Activated T-cell treated with anti-CD3 and anti-CD28 coated beads for 4 hours (primary cell): Measurements from ENCODE around the gene SFSWAP.
"Not testable (repeated sequence)": the region's sequence is repeated elsewhere in the genome, so short reads cannot be mapped to it uniquely, and the experiment has no call there.

Experiments
- DNase-seq: peaks from one replicate; pipeline ENCODE4 v3.0.0-alpha.2; 2020

The SFSWAP gene

GRCh38 chr12:131703161-131703560 lies 7.7 kb upstream of the SFSWAP start:
- DNase-seq, result no peak

DNA sequence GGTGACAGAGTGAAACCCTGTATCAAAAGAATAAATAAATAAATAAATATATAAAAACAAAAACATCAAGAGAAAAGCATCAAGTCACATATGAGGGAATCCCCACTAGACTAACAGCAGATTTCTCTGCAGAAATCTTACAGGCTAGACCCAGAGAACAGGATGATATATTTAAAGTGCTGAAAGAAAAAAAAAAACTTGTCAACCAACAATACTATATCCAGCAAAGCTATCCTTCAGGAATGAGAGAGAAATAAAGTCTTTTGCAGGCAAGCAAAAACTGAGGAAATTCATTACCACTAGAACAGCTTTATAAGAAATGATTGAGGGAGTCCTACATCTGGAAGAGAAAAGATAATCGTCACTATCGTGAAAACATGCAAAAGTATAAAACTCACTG lies 6.4 kb upstream of the SFSWAP start:
- DNase-seq, result no peak

GRCh38 chr12:131706709-131707108 lies 4.2 kb upstream of the SFSWAP start:
- DNase-seq, result not testable (repeated sequence)

- DNase-seq, result no peak
Measured at GRCh38 chr12:131709226-131709625, 1.7 kb upstream of the SFSWAP start.

DNA sequence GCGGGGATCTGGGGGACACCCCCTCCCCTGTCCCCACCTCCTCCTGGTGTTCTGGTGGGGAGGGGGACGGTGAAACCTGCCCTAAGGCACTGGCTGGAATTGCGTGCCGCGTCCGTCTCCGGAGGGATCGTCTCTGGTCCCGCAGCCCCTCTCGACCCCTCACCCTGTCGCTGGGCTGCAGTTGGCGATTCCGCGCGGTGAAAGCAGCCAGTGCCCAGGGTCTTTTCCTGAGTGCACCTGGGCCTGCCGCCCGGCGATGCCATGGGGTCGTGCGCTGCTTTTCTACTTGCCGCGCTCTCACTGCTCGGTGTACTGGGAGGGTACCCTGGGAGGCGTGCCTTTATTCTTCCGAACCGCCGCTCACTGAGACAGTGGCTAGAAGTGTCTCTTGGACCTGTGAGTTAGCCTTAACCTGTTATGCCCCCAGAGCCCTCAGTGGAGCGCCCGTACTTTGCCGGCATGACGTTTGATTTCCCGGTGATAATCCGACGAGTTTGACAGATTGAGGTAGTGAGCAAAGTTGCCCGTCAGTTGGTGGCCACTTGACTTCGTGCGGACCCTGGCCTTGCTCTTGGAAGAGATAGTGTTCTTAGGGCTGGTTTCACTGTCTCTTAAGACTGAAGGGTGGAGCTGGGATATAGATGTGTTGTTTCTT lies 788 bp downstream of the SFSWAP start:
- DNase-seq, result no peak

- DNase-seq, result no peak
Measured at GRCh38 chr12:131713349-131713748, 2.5 kb downstream of the SFSWAP start.

GRCh38 chr12:131714759-131715158 lies 3.9 kb downstream of the SFSWAP start:
- no peak for DNase-seq

- no peak for DNase-seq
Measured at GRCh38 chr12:131716282-131716681, 5.4 kb downstream of the SFSWAP start.

DNA sequence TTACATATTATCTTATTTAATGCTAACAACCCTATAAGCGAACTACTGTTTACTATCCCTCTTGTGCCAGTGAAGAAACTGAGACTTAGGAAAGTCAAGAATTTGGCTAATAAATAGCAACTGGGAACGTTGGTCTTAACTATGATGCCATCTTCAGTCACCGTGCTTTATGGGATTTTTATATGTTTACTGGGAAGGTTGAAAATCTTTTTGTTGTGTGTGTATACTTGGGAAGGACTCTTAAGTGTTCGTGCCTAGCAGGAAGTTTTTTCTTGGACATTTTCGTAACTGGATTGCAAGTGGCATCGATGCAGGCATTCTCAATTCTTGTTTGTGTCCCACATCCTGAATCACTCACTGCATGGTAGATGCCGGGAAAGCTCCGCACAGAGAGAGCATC lies 9.4 kb downstream of the SFSWAP start:
- DNase-seq, result no peak

DNA sequence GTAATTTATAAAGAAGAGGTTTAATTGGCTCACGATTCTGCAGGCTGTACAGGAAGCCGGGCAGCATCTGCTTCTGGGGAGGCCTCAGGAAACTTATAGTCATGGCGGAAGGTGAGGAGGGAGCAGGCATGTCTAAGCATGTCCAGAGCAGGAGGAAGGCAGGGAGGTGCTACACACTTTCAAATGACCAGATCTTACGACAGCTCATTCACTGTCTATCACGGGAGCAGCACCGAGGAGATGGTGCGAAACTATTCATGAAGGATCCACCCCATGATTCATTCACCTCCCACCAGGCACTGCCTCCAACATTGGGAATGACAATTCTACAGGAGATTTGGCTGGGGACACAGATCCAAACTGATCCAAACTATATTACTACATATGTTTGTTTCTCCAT lies 10.0 kb downstream of the SFSWAP start:
- no peak for DNase-seq

GRCh38 chr12:131721548-131721947 lies 10.7 kb downstream of the SFSWAP start:
- DNase-seq, result no peak

GRCh38 chr12:131723532-131723931 lies 12.6 kb downstream of the SFSWAP start:
- no peak for DNase-seq

- DNase-seq, result no peak
Measured at GRCh38 chr12:131724534-131724933, 13.6 kb downstream of the SFSWAP start.

DNA sequence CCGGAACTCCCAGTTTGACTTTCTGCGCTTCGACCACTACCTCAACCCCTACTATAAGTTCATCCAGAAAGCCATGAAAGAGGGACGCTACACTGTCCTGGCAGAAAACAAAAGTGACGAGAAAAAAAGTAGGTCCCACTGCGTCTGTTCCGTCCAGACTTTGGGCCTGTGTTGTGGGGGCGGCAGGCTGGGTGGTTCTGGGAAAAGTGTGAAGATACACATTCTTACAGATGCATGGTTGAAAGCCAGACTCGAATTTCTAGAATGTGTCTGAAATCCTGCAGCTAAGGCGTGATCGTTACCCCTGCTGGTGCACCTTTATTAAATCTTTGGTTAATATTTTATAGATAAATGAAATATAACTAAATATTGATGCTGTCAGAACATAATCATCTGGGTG lies 14.6 kb downstream of the SFSWAP start:
- no peak for DNase-seq

GRCh38 chr12:131728720-131729119 lies 17.8 kb downstream of the SFSWAP start:
- DNase-seq, result no peak

DNA sequence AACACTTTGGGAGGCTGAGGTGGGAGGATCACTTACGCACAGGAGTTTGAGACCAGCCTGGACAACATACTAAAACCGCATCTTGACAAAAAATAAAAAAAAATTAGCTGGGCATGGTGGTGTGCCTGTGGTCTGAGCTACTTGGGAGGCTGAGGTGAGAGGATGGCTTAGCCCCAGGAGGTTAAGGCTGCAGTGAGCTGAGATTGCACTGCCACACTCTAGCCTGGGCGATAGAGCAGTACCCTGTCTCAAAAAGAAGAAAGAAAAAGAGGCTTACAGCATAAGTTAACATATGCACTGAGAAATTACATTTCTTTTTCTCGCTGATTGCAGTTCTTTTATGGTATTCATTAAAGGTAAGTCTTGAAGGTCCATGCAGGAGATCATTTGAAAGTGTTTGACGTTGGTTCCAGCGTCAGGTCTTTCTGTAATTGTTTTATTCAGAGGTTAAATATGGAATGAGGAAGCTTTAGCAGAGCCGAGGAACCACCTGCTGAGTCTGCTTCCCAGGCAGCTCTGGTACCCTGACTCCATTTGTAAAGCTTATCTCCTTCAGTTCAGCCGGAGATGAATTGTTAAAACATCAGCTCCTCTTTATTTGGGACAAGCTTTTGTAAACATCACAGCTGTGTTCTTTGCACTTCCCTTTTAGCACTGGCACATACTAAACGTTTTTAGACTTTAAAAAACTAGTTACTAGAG lies 18.5 kb downstream of the SFSWAP start:
- no peak for DNase-seq

DNA sequence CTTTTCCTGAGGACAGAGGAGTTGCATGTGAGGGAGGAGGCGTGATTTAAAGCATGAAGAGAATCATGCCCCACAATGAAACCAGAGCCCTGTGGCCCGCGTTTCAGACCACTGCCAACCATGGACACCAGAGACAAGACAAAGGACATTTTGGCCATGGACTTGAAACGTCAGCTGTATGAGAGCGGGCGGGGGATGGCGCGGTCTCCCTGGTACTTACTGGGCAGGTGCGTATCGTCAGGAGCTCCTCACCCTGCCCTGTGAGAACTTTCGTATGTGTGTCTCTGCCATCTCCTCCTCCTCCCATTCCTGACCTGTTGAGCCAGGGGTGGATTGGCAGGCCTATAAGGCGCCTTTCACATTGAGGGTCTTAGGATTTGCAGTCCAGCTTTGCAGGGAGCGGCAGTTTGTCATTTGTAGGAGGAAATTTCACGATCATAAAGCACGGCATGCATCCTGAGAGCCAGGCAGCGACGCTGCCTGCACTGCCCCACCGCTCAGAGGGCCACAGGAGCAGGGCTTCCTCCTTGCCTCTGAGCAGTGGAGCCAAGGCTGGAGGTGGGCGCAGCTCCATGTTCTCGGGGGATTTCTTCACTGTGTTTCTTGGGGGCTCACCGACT lies 22.2 kb downstream of the SFSWAP start:
- no peak for DNase-seq

DNA sequence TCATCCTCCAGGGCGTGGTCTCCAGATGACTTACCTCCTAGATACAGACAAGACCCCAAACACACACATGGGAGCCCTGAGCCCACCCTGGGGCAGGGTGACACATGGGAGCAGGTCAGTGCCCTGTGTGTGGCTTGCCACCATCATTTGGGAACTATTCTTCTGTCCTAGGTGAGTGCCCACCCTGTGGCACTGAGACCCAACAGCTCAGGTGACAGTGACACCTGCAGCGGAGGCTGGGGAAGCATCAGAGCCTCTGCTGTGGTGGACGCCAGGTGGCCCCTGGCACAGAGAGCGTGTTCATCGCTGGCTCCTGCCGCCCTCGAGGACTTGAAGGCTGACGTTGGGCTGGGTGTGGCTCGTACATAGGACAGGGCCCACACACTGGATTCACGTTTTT lies 23.0 kb downstream of the SFSWAP start:
- no peak for DNase-seq

DNA sequence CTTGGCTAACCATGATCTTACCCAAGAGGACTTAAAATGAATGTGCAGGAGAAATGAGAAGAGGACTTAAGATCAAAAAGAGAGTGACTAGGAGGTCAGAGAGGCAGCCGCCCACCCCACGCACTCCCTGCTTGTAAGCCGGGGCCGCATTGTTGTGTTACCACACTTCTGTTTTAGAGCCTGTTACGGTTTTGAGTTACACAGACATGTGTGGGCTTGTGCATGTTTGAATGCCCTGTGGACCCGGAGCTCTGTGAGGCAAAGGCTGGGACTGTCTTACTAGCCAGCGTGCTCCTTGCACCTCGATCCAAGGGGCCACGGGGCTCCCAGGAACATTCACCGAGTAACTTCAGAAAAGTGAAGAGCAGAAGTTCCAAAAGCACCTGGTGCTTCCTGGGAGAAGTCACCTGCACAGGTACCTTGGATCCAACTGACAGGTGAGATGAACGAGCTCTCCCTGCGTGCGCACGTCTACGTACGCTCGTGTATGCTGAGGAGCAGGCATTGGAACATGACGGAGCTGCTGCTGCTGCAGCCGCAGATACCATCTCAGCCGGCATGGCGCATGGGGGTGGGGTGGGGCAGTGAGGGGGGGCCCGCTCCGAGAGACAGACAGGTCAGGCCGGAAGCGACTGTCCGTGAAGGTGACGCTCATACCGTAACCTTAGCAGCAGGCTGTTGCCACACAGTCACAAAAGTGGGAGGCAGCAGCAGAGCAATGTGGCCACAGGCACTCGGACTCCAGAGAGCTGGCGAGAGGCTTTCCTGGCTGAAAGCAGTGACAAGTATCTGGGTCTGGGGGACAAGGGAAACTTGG lies 23.7 kb downstream of the SFSWAP start:
- no peak for DNase-seq

DNA sequence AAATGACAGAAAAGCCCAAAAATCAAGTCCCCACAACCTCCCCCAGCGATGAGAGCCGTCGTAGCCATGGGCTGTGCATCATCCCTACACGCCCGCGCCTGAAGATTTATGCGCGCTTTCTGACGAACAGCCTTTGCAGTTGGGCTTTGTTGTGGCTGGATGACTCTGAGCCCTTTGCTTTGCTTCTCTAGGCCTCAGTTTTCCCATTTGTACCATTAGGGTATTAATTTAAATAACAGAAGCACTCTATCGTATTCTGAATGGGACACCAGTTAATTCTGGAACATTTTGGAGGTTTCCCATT lies 24.2 kb downstream of the SFSWAP start:
- no peak for DNase-seq

GRCh38 chr12:131735476-131736445 lies 24.9 kb downstream of the SFSWAP start:
- no peak for DNase-seq

DNA sequence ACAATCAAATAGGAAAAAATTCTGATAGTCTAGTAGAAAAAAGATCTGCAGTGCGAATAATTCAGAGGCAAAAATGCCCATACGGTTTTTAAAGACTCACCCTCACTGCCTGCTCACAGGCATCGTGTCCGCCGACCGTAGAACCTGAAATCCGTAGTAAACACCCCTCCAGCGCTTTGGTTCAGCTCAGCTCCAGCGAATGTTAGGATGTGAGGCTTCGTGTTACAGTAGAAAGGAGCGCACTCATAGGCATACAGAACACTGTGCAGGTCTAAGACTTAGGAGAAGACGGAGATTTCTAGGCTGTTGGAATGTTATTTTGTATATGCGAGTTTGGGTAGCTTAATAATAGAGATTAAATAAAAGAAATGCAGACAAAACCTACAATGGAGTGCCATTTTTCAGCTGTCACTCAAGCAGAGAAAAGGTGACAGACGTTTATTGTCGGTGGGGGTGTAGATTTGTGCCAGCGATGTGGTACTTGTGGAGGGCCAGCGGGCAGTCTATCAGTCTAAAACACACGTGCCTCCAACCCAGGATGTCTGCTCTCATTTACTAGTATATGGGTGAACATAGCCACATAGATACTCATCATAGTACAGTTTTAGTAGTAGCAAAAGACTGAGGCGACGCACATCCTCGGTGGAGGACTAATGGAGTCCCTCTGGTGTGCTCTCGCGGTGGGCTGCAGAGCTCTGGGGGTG lies 25.7 kb downstream of the SFSWAP start:
- no peak for DNase-seq
